ENCODE data around the gene PAGR1.

- TF ChIP-seq TEAD4 (IDR thresholded peaks at IDR 0.05) (no peak), YY1 (IDR thresholded peaks at IDR 0.05; ENCODE audit: low read depth) (no peak)
Observed at GRCh38 chr16:29835926-29836325, 20.0 kb downstream of the PAGR1 start.
